Activated naive CD8-positive, alpha-beta T cell (primary cell): ENCODE measurements around the gene LRP1B.

Experiments
- H3K27ac Mint-ChIP-seq: one replicate; pipeline ENCODE4 v1.8.0; 2021; ENCODE audit warnings: mixed read lengths
- H3K27me3 Mint-ChIP-seq: one replicate; pipeline ENCODE4 v1.8.0; 2021; ENCODE audit warnings: mixed read lengths
- H3K36me3 Mint-ChIP-seq: one replicate; pipeline ENCODE4 v1.8.0; 2021; ENCODE audit warnings: mixed read lengths
- H3K4me1 Mint-ChIP-seq: one replicate; pipeline ENCODE4 v1.8.0; 2021; ENCODE audit warnings: low read depth, mixed read lengths
- H3K4me3 Mint-ChIP-seq: one replicate; pipeline ENCODE4 v1.8.0; 2021; ENCODE audit warnings: mild to moderate bottlenecking, mixed read lengths
- H3K9me3 Mint-ChIP-seq: one replicate; pipeline ENCODE4 v1.8.0; 2021; ENCODE audit warnings: low read depth, mixed read lengths

Gene LRP1B

DNA sequence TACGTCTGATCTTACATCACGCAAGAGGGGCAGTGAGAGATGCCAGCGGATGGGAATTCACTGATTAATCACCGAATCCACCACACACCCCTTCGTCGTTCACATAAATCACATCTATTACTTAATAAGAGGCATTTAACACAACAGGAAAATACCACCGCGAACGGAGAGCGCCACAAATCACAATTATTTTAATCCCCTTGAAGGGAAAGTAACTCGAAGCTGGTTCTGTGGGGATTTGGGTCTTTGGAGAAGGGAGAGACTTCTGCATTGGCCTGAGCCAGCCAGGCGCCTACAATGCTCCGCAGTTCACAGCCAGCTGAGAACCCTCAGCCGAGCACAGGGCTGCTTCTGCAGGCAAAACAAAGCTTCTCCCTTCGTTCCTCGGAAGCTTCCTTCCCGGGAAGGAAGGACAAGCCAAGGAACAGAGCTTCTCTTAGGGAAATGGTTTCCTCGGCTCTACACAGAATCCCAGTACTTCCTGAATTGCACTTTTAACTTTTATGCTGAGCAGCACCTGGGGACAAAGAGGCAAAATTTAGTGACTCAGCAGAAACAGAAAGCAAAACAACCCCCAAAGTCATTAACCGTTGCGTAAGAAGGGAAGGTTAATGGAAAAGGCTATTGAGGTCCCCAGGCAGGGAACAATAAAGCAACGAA, at the start of gene LRP1B:
Gene LRP1B (minus strand): TSS at position 7 of the 660 bp plus-strand sequence. CDS start 287 bp downstream, outside the sequence.
- peaks cover 5% of the 10 kb centered on the region for H3K4me1 Mint-ChIP-seq
- peaks cover 25% of the 10 kb centered on the region for H3K27me3 Mint-ChIP-seq
- no peak within 1 kb of the TSS for H3K4me3 Mint-ChIP-seq
- H3K36me3 Mint-ChIP-seq = no peaks in the 10 kb centered on the region
- H3K27ac Mint-ChIP-seq = no peak within 1 kb of the TSS
- no peaks in the 10 kb centered on the region for H3K9me3 Mint-ChIP-seq

- Mint-ChIP-seq H3K4me1 (no peaks in the 10 kb centered on the region), H3K4me3 (no peak overlapping the region), H3K36me3 (no peaks in the 10 kb centered on the region), H3K27me3 (no peaks in the 10 kb centered on the region), H3K27ac (no peak overlapping the region), H3K9me3 (peaks cover 4% of the 10 kb centered on the region)
Measured at GRCh38 chr2:142179686-142180085, 48.9 kb upstream of the LRP1B start.

- Mint-ChIP-seq H3K27ac (no peak overlapping the region), H3K9me3 (peaks cover 4% of the 10 kb centered on the region), H3K36me3 (no peaks in the 10 kb centered on the region), H3K4me3 (no peak overlapping the region), H3K27me3 (no peaks in the 10 kb centered on the region), H3K4me1 (no peaks in the 10 kb centered on the region)
Measured at GRCh38 chr2:142178604-142179003, 47.8 kb upstream of the LRP1B start.

GRCh38 chr2:142176941-142177340, 46.1 kb upstream of the LRP1B start:
- no peaks in the 10 kb centered on the region for H3K4me1 Mint-ChIP-seq
- no peaks in the 10 kb centered on the region for H3K27me3 Mint-ChIP-seq
- no peak overlapping the region for H3K4me3 Mint-ChIP-seq
- no peak overlapping the region for H3K27ac Mint-ChIP-seq
- H3K36me3 Mint-ChIP-seq = no peaks in the 10 kb centered on the region
- H3K9me3 Mint-ChIP-seq = peaks cover 3% of the 10 kb centered on the region

DNA sequence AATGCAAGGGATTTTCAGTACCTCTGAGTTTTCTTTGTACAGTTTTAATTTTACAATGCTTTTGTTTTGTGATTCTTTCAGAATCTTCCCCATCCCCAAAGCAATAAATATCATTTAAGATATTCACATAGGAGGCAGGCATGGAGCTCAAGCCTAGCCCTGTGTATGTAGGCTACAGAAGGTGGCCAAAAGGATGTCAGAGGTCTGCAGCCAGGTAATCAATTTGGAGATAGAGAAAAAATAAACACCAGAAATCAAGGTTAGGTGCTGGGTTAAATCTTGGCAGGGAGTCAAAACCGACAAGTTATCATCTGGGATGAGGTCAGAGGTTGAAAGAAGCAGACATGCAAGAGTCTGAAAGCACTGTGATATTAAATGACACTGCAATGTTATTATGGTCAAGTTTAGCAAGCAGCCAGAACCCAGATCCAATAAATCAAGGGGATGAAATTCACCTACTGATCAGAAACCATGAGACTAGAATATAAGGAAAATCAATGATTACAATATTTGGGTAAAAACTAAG, 45.1 kb upstream of the LRP1B start:
- peaks cover 6% of the 10 kb centered on the region for H3K9me3 Mint-ChIP-seq
- H3K4me3 Mint-ChIP-seq = no peak overlapping the region
- no peak overlapping the region for H3K27ac Mint-ChIP-seq
- H3K27me3 Mint-ChIP-seq = no peaks in the 10 kb centered on the region
- no peaks in the 10 kb centered on the region for H3K4me1 Mint-ChIP-seq
- H3K36me3 Mint-ChIP-seq = no peaks in the 10 kb centered on the region

- H3K4me3 Mint-ChIP-seq = no peak overlapping the region
- H3K27ac Mint-ChIP-seq = no peak overlapping the region
- H3K9me3 Mint-ChIP-seq = peaks cover 11% of the 10 kb centered on the region
- no peaks in the 10 kb centered on the region for H3K27me3 Mint-ChIP-seq
- H3K4me1 Mint-ChIP-seq = no peaks in the 10 kb centered on the region
- H3K36me3 Mint-ChIP-seq = no peaks in the 10 kb centered on the region
Measured at GRCh38 chr2:142174176-142174575, 43.4 kb upstream of the LRP1B start.

DNA sequence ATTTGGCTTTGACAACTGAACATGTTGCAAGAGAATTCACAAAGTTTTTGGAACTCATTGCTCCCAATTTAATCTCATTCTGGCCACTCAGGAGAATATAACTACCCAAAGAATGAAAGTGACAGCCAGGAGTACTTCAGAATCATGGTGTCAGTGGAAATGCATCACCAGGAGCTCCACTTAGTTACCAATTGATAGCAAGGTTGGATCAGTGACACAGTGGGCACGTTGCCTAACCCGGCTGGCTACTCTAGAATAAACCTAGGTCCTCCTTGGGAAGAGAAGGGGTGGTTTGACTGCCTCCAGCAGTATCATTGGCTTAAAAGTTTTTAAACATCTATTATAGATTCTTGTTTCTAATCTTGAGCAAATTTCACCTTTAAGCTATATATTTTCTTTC, 40.0 kb upstream of the LRP1B start:
- peaks cover 11% of the 10 kb centered on the region for H3K9me3 Mint-ChIP-seq
- no peaks in the 10 kb centered on the region for H3K27me3 Mint-ChIP-seq
- no peak overlapping the region for H3K27ac Mint-ChIP-seq
- no peaks in the 10 kb centered on the region for H3K36me3 Mint-ChIP-seq
- H3K4me3 Mint-ChIP-seq = no peak overlapping the region
- H3K4me1 Mint-ChIP-seq = no peaks in the 10 kb centered on the region

GRCh38 chr2:142165790-142166189, 35.0 kb upstream of the LRP1B start:
- Mint-ChIP-seq H3K4me1 (no peaks in the 10 kb centered on the region), H3K4me3 (no peak overlapping the region), H3K36me3 (no peaks in the 10 kb centered on the region), H3K9me3 (peaks cover 8% of the 10 kb centered on the region), H3K27ac (no peak overlapping the region), H3K27me3 (no peaks in the 10 kb centered on the region)

- H3K27ac Mint-ChIP-seq = no peak overlapping the region
- H3K9me3 Mint-ChIP-seq = no peaks in the 10 kb centered on the region
- no peaks in the 10 kb centered on the region for H3K36me3 Mint-ChIP-seq
- H3K27me3 Mint-ChIP-seq = no peaks in the 10 kb centered on the region
- no peak overlapping the region for H3K4me3 Mint-ChIP-seq
- no peaks in the 10 kb centered on the region for H3K4me1 Mint-ChIP-seq
Measured at GRCh38 chr2:142153601-142154000, 22.8 kb upstream of the LRP1B start.

DNA sequence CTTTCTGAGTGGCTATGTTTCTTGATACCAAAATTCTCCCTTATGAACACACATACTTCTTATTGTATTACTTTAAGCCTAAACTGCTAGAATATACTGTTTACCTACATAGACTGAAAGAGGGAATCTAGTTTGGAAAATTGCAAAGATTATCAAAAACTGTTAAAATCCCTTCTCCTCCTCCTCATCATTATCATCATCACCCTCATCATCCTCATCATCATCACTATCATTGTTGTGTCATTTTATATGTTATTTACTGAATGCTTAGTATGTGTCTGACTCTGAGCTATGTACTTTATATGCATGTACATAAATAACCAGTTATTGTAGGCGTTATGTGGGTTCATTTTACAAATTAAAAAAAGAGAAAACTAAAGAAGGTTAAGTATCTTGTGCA, 19.6 kb upstream of the LRP1B start:
- H3K27me3 Mint-ChIP-seq = no peaks in the 10 kb centered on the region
- no peaks in the 10 kb centered on the region for H3K36me3 Mint-ChIP-seq
- no peak overlapping the region for H3K27ac Mint-ChIP-seq
- H3K4me3 Mint-ChIP-seq = no peak overlapping the region
- H3K4me1 Mint-ChIP-seq = no peaks in the 10 kb centered on the region
- peaks cover 6% of the 10 kb centered on the region for H3K9me3 Mint-ChIP-seq

DNA sequence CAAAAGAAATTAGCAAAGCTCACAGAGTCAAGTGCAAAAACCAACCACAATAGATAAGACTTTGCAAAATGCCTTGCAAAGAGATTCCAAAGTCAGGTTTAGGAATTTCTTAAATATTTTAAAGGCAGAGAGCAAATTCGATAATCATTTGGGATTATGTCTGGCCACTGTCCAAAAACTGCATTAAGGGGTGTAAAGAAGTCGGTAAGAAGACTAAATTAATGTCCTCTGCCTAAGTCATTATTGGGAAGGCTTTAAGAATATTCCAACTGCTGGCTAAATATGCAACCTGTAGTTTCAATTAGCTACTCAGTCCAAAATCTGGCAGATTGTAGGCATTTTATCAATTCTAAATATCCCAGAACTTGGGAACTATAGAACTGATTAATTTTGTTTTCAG, 13.7 kb upstream of the LRP1B start:
- Mint-ChIP-seq H3K4me1 (no peaks in the 10 kb centered on the region), H3K9me3 (peaks cover 10% of the 10 kb centered on the region), H3K36me3 (no peaks in the 10 kb centered on the region), H3K27ac (no peak overlapping the region), H3K4me3 (no peak overlapping the region), H3K27me3 (no peaks in the 10 kb centered on the region)

- Mint-ChIP-seq H3K9me3 (peaks cover 10% of the 10 kb centered on the region), H3K4me1 (no peaks in the 10 kb centered on the region), H3K27me3 (no peaks in the 10 kb centered on the region), H3K36me3 (no peaks in the 10 kb centered on the region), H3K27ac (no peak overlapping the region), H3K4me3 (no peak overlapping the region)
Measured at GRCh38 chr2:142142595-142142994, 11.8 kb upstream of the LRP1B start.

DNA sequence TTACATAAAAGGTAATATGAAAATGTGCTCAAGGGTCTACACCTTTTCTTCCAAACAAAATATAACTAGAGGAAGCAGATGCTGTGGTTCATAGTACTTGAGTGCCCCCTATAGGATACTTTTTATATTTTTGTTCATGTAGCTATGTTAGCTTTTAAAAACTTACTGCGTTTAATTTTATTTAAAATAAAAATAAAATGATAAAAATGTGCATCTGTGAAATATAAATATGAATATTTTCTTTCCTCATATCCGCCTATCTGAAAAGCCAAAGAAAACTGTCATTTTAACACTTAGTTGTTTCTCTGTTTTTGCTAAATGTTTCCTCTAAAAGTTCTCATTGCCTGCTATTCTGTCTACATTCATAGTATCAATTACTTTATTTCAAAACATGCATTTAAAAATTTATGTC, 9.6 kb upstream of the LRP1B start:
- H3K4me3 Mint-ChIP-seq = no peak overlapping the region
- no peak overlapping the region for H3K27ac Mint-ChIP-seq
- H3K27me3 Mint-ChIP-seq = no peaks in the 10 kb centered on the region
- H3K9me3 Mint-ChIP-seq = peaks cover 4% of the 10 kb centered on the region
- no peaks in the 10 kb centered on the region for H3K4me1 Mint-ChIP-seq
- H3K36me3 Mint-ChIP-seq = no peaks in the 10 kb centered on the region

DNA sequence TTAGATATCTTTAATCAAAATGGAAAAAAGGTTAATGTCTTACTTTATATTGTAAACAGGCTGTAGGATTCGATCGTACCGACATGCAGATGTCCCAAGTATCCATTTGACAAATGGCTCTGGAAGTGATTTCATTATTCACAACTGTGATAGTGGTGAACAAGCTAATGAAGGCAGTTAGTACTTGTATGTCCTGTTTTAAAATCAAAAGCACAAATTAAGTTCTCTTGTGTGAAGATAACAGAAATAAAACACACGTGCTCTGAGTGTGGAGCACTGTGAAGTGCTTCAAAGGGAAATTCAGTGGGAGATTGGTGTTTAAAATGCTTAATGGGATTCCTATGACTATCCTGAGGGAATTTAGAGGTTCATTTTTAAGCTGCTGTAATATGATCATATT, 8.6 kb upstream of the LRP1B start:
- no peaks in the 10 kb centered on the region for H3K27me3 Mint-ChIP-seq
- H3K36me3 Mint-ChIP-seq = no peaks in the 10 kb centered on the region
- no peak overlapping the region for H3K27ac Mint-ChIP-seq
- no peaks in the 10 kb centered on the region for H3K4me1 Mint-ChIP-seq
- H3K4me3 Mint-ChIP-seq = no peak overlapping the region
- peaks cover 4% of the 10 kb centered on the region for H3K9me3 Mint-ChIP-seq

- no peaks in the 10 kb centered on the region for H3K4me1 Mint-ChIP-seq
- no peak overlapping the region for H3K27ac Mint-ChIP-seq
- no peaks in the 10 kb centered on the region for H3K36me3 Mint-ChIP-seq
- H3K9me3 Mint-ChIP-seq = no peaks in the 10 kb centered on the region
- H3K27me3 Mint-ChIP-seq = peaks cover 9% of the 10 kb centered on the region
- no peak overlapping the region for H3K4me3 Mint-ChIP-seq
Measured at GRCh38 chr2:142136571-142136970, 5.8 kb upstream of the LRP1B start.

GRCh38 chr2:142134911-142135310, 4.1 kb upstream of the LRP1B start:
- H3K4me3 Mint-ChIP-seq = no peak overlapping the region
- H3K27ac Mint-ChIP-seq = no peak overlapping the region
- no peaks in the 10 kb centered on the region for H3K36me3 Mint-ChIP-seq
- peaks cover 5% of the 10 kb centered on the region for H3K4me1 Mint-ChIP-seq
- H3K9me3 Mint-ChIP-seq = no peaks in the 10 kb centered on the region
- peaks cover 16% of the 10 kb centered on the region for H3K27me3 Mint-ChIP-seq
